Measurements from ENCODE around the gene FUT7. TPM values are rescaled to one million over a fixed set of nuclear protein-coding genes. Genes with fewer than 3 reads are reported as not detected.
A peak's percentile ranks its signal among the peaks of the same experiment; 100 is the strongest.

Gene FUT7
- total RNA-seq, 1 experiment from 2014 or later = not detected

DNA sequence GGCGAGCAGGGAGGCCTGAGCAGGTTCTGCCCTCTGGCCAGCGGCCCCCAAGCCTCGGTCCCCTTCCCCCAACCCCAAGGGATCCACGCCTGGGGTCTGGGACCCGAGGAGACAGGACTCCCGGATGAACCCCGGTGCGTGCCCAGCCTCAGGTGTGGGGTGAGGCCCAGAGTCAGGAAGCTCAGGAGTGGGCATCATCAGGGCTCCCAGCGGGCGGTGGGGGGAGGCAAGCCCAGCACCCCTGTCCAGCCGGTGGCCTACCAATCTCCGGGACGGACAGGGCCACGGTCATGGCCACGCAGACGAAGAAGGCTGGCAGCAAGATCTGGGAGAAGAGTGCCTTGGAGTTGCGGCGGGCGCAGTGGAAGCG is 18.3 kb downstream of the FUT7 start:
- Histone ChIP-seq H3K27ac (ENCODE audit: low read depth, low read length, poor library complexity, severe bottlenecking) (no peak overlapping the region), H3K9me3 (ENCODE audit: low read depth, low read length, poor library complexity, severe bottlenecking) (no peaks in the 10 kb centered on the region), H3K36me3 (ENCODE audit: insufficient read depth, low read length, poor library complexity, severe bottlenecking) (peaks cover 7% of the 10 kb centered on the region), H3K27me3 (replicated peaks; ENCODE audit: insufficient read depth, low read depth, low read length, poor library complexity) (no peaks in the 10 kb centered on the region), H3K4me3 (ENCODE audit: low read depth, low read length, poor library complexity, severe bottlenecking) (no peak overlapping the region), H3K4me1 (ENCODE audit: insufficient read depth, low read length, poor library complexity, severe bottlenecking) (no peaks in the 10 kb centered on the region)
- intact Hi-C loops (cut with micrococcal nuclease; ENCODE audit: unreplicated experiment) = no loop called here
- no peak for TF ChIP-seq EZH2 (IDR thresholded peaks at IDR 0.05; ENCODE audit: borderline replicate concordance, low read depth, low read length, poor library complexity, severe bottlenecking)
- TF ChIP-seq, protein P1, sequence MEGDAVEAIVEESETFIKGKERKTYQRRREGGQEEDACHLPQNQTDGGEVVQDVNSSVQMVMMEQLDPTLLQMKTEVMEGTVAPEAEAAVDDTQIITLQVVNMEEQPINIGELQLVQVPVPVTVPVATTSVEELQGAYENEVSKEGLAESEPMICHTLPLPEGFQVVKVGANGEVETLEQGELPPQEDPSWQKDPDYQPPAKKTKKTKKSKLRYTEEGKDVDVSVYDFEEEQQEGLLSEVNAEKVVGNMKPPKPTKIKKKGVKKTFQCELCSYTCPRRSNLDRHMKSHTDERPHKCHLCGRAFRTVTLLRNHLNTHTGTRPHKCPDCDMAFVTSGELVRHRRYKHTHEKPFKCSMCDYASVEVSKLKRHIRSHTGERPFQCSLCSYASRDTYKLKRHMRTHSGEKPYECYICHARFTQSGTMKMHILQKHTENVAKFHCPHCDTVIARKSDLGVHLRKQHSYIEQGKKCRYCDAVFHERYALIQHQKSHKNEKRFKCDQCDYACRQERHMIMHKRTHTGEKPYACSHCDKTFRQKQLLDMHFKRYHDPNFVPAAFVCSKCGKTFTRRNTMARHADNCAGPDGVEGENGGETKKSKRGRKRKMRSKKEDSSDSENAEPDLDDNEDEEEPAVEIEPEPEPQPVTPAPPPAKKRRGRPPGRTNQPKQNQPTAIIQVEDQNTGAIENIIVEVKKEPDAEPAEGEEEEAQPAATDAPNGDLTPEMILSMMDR (conservative IDR thresholded peaks at IDR 0.05; ENCODE audit: low read depth, low read length) = no peak
- no peak for DNase-seq (ENCODE audit: low spot score)
- ChIA-PET CTCF (no interaction called here), POLR2A (ENCODE audit: low non-redundant PET) (no interaction called here)
- BruUV-seq (replicated peaks) = no TSS peak

DNA sequence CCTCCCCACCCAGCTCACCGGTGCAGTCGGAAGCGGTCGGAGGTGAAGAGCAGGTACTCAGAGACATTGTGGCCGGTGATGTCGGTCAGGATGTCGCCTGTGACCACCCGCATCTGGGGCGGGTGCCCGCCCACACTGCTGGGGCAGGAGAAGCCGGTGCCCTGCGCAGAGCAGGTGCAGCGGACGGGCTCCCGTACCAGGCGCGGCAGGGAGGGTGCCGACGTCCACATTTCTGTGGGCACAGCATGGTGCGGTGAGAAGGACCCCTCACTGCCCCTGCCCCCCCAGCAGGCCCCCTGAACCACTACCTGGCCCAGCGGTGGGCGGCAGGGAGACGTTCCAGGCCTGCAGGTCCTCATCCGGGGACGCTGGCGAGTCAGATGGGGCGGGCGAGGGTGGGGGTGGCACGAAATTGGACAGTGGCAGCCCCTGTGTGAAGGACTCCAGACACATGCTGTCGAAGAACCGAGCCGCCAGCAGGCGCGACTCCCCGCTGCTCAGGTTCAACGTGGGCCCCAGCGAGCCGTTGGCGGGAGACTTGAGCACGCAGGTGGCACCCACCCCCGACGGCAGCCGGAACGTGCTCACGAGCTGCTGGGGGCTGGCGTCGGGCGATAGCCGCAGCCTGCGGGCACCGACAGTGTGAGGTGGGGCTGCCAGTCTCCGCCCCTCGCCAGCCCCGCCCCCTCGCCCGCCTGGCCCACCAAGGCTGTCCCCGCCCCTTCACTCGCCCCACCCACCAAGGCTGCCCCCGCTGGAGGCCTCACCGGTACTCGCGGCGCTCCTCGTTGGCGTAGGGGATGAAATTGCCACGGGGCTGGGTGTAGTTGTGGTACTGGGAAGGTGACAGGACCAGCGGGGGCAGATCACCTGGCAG is 19.0 kb downstream of the FUT7 start:
- peak; percentile 47 for DNase-seq (ENCODE audit: low spot score)
- ChIA-PET POLR2A (ENCODE audit: low non-redundant PET) (no interaction called here), CTCF (no interaction called here)
- Histone ChIP-seq H3K27me3 (replicated peaks; ENCODE audit: insufficient read depth, low read depth, low read length, poor library complexity) (no peaks in the 10 kb centered on the region), H3K4me3 (ENCODE audit: low read depth, low read length, poor library complexity, severe bottlenecking) (no peak overlapping the region), H3K36me3 (ENCODE audit: insufficient read depth, low read length, poor library complexity, severe bottlenecking) (peaks cover 7% of the 10 kb centered on the region), H3K27ac (ENCODE audit: low read depth, low read length, poor library complexity, severe bottlenecking) (no peak overlapping the region), H3K4me1 (ENCODE audit: insufficient read depth, low read length, poor library complexity, severe bottlenecking) (no peaks in the 10 kb centered on the region), H3K9me3 (ENCODE audit: low read depth, low read length, poor library complexity, severe bottlenecking) (no peaks in the 10 kb centered on the region)
- intact Hi-C loops (cut with micrococcal nuclease; ENCODE audit: unreplicated experiment) = no loop called here
- TF ChIP-seq EZH2 (IDR thresholded peaks at IDR 0.05; ENCODE audit: borderline replicate concordance, low read depth, low read length, poor library complexity, severe bottlenecking) = no peak
- TF ChIP-seq, protein P1 (conservative IDR thresholded peaks at IDR 0.05; ENCODE audit: low read depth, low read length) = no peak
- no TSS peak for BruUV-seq (replicated peaks)

DNA sequence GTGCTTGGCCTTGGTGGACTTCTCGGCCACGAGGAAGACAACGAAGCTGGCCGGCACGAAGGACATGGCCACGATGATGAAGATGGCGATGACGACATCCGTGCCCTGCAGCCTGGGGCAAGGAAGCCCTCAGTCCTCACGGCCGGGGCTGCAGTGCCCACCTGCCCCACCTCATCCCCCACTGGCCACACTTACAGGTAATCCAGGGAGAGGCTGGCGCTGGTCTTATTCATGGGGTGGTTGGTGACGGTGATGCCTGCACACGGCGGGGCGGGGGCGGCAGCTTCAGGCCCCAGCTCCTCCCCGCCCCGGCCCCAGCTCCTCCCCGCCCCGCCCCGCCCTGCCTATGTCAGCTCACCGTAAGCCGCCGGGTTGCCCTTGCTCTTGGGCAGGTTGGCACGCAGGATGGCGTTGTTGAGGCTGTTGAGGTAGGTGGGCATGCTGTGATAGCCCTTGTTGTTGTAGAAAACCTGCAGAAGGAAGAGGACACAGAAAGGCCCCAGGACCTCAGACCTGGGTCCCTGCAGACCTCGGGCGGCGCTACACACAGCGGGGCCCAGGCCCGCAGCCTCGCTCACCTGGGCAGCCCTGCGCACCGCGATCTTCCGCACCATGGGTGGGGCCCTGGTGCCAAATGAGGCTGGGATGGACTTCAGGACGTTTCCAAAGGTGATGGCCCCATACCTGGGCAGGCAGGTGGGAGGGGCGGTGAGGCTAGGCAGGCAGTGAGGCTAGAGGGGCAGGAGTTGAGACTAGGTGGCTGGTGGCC is 19.8 kb downstream of the FUT7 start:
- Histone ChIP-seq H3K27ac (ENCODE audit: low read depth, low read length, poor library complexity, severe bottlenecking) (no peak overlapping the region), H3K27me3 (replicated peaks; ENCODE audit: insufficient read depth, low read depth, low read length, poor library complexity) (no peaks in the 10 kb centered on the region), H3K4me1 (ENCODE audit: insufficient read depth, low read length, poor library complexity, severe bottlenecking) (no peaks in the 10 kb centered on the region), H3K36me3 (ENCODE audit: insufficient read depth, low read length, poor library complexity, severe bottlenecking) (peaks cover 3% of the 10 kb centered on the region), H3K4me3 (ENCODE audit: low read depth, low read length, poor library complexity, severe bottlenecking) (no peak overlapping the region), H3K9me3 (ENCODE audit: low read depth, low read length, poor library complexity, severe bottlenecking) (no peaks in the 10 kb centered on the region)
- intact Hi-C loops (cut with micrococcal nuclease; ENCODE audit: unreplicated experiment) = no loop called here
- BruUV-seq (replicated peaks) = no TSS peak
- TF ChIP-seq, protein P1 (conservative IDR thresholded peaks at IDR 0.05; ENCODE audit: low read depth, low read length) = no peak
- TF ChIP-seq EZH2 (IDR thresholded peaks at IDR 0.05; ENCODE audit: borderline replicate concordance, low read depth, low read length, poor library complexity, severe bottlenecking) = no peak
- POLR2A ChIA-PET (ENCODE audit: low non-redundant PET) = no interaction called here
- no peak for DNase-seq (ENCODE audit: low spot score)
- CTCF ChIA-PET = no interaction called here
